BE2C (cell line): Measurements from ENCODE around the gene PC.

Experiments
- DNase-seq: peaks from one replicate; pipeline ENCODE4 v3.0.0-alpha.2; 2020
- H3K27me3 ChIP-seq: fragments of 250-450 bp; sonication (Bioruptor Pico); 2 replicates; pipeline ENCODE4 v1.5.1; 2020; ENCODE audit warnings: mild to moderate bottlenecking
- H3K36me3 ChIP-seq: fragments of 250-450 bp; sonication (Bioruptor Pico); 2 replicates; pipeline ENCODE4 v1.5.1; 2020; ENCODE audit warnings: mild to moderate bottlenecking
- H3K4me1 ChIP-seq: fragments of 250-450 bp; sonication (Bioruptor Pico); 2 replicates; pipeline ENCODE4 v1.5.1; 2020
- H3K4me3 ChIP-seq: 2 replicates; pipeline ENCODE4 v1.5.1; 2011; ENCODE audit warnings: low read depth, low read length
- H3K9me3 ChIP-seq: fragments of 250-450 bp; sonication (Bioruptor Pico); 2 replicates; pipeline ENCODE4 v1.5.1; 2020
- TF ChIP-seq, protein P1 (sequence below): IDR thresholded peaks from 2 replicates; pipeline ENCODE4 v1.5.1; 2012; ENCODE audit warnings: mild to moderate bottlenecking, low read depth, low read length

PC gene

DNA sequence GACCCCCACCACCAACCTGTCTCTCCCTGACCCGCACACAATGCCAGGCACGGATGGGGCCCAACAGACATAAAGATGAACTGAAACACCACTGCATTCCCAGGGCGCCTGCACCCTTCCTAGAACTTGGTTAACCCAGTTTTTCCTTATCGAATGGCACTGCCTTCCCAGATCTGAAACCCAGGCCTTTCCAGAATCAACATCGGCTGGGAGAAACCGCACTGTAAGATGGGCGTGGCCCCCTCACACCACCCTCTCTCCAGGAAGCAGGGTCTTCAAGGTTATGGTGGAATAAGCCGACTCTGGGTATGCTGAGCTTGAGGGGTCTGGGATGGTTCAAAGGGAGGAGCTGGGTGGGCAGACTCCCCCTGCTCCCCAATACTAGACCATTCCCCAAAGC lies 78.2 kb downstream of the PC start:
- H3K27me3 ChIP-seq: no peaks in the 10 kb centered on the region
- H3K4me1 ChIP-seq: peaks cover 24% of the 10 kb centered on the region
- DNase-seq: no peak
- TF ChIP-seq, protein P1, sequence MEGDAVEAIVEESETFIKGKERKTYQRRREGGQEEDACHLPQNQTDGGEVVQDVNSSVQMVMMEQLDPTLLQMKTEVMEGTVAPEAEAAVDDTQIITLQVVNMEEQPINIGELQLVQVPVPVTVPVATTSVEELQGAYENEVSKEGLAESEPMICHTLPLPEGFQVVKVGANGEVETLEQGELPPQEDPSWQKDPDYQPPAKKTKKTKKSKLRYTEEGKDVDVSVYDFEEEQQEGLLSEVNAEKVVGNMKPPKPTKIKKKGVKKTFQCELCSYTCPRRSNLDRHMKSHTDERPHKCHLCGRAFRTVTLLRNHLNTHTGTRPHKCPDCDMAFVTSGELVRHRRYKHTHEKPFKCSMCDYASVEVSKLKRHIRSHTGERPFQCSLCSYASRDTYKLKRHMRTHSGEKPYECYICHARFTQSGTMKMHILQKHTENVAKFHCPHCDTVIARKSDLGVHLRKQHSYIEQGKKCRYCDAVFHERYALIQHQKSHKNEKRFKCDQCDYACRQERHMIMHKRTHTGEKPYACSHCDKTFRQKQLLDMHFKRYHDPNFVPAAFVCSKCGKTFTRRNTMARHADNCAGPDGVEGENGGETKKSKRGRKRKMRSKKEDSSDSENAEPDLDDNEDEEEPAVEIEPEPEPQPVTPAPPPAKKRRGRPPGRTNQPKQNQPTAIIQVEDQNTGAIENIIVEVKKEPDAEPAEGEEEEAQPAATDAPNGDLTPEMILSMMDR: no peak
- no peak overlapping the region for H3K4me3 ChIP-seq
- H3K9me3 ChIP-seq: no peaks in the 10 kb centered on the region
- no peaks in the 10 kb centered on the region for H3K36me3 ChIP-seq

GRCh38 chr11:66879583-66879982 lies 78.6 kb downstream of the PC start:
- Histone ChIP-seq H3K4me1 (peaks cover 24% of the 10 kb centered on the region), H3K4me3 (no peak overlapping the region), H3K27me3 (no peaks in the 10 kb centered on the region), H3K9me3 (no peaks in the 10 kb centered on the region), H3K36me3 (no peaks in the 10 kb centered on the region)
- TF ChIP-seq, protein P1: no peak
- DNase-seq: no peak

GRCh38 chr11:66879000-66879399 lies 79.2 kb downstream of the PC start:
- Histone ChIP-seq H3K4me1 (peaks cover 24% of the 10 kb centered on the region), H3K4me3 (no peak overlapping the region), H3K36me3 (no peaks in the 10 kb centered on the region), H3K27me3 (no peaks in the 10 kb centered on the region), H3K9me3 (no peaks in the 10 kb centered on the region)
- DNase-seq: no peak
- TF ChIP-seq, protein P1: no peak

DNA sequence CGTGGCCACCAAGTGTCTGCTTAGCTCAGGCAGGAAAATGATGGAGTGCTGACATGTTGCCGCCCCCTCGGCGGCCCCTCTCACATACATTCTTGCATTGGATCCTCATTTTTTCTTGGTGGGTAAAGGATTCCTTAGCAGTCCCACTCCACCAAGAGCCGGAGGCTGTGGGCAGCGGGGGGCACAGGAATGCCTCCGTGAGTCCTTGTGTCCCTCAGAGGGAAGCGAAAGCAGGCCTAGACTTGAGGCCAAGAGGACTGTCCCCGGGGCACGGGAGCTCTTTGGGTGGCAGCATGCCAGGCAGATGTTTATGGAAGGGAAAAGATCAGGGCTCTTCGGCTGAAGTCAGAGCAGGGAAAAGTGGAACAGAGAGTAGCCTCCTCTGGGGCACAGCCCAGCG lies 79.7 kb downstream of the PC start:
- no peak overlapping the region for H3K4me3 ChIP-seq
- H3K27me3 ChIP-seq: no peaks in the 10 kb centered on the region
- H3K9me3 ChIP-seq: no peaks in the 10 kb centered on the region
- no peak for DNase-seq
- no peaks in the 10 kb centered on the region for H3K36me3 ChIP-seq
- TF ChIP-seq, protein P1: no peak
- peaks cover 24% of the 10 kb centered on the region for H3K4me1 ChIP-seq

- no peak for DNase-seq
- H3K4me1 ChIP-seq: peaks cover 18% of the 10 kb centered on the region
- H3K36me3 ChIP-seq: no peaks in the 10 kb centered on the region
- H3K4me3 ChIP-seq: no peak overlapping the region
- TF ChIP-seq, protein P1: no peak
- H3K9me3 ChIP-seq: no peaks in the 10 kb centered on the region
- H3K27me3 ChIP-seq: no peaks in the 10 kb centered on the region
Observed at GRCh38 chr11:66877588-66878385, 80.4 kb downstream of the PC start.

GRCh38 chr11:66875378-66875777 lies 82.8 kb downstream of the PC start:
- TF ChIP-seq, protein P1: no peak
- Histone ChIP-seq H3K4me1 (peaks cover under 1% of the 10 kb centered on the region; the same call in 1 of the 2 replicates), H3K4me3 (no peak overlapping the region), H3K36me3 (peaks cover 8% of the 10 kb centered on the region), H3K27me3 (no peaks in the 10 kb centered on the region), H3K9me3 (no peaks in the 10 kb centered on the region)
- no peak for DNase-seq
